ENCODE results near the gene MUC6.

The MUC6 gene

DNA sequence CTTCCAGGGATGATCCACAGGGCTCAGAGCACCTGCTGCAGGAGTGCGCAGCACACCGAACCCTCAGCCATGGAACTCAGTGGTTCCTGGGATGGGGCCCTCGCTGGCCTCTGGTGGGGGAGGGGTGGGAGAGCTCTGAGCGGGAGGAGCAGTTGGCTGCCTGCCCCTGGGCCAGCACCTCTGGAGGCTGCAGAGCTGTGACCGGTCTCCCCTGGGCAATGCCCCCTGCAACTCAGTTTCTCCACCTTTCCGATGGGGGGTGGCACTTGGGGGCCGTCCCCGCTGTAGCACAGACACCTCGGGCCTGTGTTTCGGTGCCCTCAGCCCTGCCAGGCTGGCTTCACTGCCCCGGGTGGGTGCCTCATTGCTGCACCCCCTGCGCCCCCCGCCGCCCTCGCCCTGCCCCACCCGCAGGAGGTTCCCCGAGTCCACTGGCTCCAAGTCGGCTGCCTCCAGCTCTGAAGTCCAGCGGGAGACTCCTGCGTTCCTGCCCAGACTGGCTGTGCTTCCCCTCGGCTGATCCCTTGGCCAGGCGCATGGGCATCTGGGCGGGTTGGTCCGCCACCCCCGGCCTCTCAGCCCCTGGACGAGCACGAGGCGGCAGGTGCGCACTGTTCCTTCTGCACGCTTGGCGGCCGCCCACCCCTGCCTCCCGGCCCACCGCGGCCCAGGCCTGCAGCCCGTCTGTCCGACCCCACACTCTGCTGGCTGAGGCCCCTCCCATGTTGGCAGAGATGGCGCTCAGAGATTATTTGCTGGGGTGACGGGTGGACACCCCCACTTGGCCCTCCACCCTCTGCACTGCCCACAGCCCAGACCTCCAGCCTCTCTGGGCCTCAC, 1.8 kb downstream of the MUC6 start:
- no peak for DNase-seq

DNA sequence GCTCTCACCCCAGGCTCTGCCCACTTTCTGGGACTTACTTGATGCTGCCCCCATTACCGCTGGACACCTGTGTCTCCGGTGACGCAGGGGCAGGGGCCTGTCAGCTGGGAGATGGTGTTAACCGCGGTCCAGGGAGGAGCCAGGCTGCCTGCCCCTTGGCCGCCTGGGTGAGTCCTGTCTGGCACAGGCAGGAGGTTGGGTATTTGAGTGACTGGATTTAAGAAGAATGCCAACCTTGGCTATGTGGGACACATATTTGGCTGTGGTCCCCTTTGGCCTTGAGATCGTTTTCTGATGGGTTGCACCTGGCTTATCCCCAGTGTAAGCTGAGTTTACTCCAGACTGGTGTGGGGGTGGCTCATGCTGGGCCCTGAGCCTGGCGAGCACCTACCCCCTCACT, 2.5 kb downstream of the MUC6 start:
- no peak for DNase-seq

DNA sequence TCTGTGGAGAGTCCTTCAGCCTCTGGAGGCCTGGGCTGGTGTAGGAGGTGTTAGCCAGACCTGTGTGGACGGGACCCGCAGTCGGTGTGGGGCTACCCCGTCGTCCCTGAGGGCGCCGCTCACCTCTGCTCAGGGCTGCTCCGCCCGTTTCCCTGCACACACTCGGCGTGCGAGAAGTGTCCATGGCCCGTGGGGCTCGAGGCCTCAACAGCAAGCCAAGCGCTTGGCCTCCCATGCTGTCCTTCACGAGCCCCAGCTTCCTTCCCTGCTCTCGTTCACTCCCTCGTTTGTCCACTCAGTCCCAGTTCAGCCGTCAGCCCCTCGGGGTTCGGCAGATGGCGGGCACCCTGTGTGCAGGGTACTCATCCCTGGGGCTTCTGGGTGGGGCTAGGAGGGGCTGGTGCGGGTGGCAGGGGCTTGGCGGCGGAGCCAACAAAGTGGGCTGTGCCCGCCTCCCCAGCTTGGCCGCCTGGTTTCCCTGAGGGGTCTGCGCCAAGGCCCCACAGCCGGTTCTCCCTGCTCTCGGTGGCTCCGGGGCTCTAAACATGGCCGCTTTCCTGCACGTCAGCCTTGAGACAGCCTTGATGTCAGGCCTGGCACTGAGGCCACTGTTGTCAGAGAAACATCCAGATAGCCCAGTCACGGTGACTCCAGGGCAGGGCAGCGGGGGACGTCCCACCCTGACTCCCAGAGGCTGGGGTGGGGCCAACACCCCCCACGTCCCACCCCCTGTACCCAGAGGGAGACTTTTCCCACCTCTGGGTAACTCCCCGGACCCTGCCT, 3.3 kb downstream of the MUC6 start:
- DNase-seq, result no peak

DNA sequence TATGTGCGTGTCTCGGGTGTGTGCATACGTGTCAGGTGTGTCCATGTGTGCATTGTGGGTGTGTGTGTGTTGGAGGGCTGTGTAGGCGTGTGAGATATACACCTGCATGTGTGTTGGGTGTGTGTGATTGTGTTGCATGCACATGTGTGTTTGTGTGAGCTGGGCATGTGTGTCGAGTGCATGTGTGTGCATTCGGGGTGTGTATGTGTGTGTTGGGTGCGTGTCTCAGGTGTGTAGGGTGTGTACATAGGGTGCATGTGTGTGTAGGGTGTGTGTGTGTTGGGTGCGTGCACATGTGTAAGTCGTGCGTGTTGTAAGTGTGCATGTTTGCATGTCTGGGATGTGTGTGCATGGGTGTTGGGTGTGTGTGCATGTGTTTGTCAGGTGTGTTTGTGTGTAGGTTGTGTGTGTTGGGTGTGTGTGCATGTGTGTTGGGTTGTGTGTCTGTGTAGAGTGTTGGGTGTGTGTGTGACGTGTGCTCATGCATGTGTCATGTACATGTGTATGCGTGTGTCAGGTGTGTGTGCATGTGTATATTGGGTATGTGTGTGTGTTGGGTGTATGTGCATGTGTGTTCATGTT, 4.1 kb downstream of the MUC6 start:
- no peak for DNase-seq

DNA sequence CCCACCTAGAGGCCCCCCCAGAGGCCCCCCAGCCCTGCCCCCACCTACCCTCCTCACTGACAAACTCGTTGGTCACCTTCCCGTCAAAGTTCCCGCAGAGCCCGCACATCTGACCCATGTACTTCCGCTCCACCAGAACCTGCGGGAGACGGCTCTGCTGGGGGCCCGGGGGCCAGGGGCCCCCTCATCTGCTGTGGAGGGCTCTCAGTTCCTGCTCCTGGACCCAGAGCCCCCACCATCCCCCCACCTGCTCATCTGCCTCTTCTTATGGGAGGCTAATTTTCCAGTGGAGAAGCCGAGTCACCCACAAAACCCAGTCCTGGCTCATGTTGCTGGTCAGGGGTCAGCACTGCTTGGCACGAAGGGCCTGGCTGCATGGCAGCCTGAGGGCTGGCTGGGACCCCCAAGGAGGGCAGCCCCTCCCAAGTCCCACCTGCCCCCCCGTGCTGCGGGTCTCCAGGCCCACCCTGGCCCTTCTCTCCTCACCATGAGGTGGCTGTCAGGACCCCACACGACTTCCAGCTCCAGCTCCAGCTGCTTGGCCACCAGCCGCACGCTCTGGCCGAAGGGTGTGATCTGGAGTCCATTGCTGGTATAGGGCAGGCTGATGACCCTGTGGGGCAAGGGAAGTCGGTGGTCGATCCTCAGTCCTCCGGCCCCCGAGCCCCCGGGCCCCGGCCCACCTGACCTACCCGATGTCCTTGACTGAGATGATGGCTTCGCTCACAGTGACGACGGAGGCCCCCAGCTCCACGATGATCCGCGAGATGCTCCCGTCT, 5.2 kb downstream of the MUC6 start:
- DNase-seq, result no peak

DNA sequence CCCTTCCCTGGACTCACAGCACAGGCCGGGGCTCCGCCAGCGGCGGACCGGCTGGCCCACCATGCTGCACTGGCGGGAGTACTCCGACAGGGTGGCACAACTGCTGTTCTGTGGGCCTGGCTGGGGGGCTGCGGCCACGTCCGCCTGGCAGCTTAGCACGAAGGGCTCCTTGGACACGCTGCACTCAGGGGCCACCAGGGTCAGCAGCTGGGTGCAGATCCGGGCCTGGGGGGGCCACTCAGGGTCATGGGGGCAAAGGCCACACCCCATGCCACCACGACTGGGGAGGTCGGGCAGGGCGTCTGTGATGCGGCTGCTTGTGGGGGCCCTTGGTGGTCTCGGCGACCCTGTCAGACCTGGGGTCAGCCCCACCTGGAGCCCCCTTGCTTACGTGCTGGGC, 6.0 kb downstream of the MUC6 start:
- no peak for DNase-seq

DNA sequence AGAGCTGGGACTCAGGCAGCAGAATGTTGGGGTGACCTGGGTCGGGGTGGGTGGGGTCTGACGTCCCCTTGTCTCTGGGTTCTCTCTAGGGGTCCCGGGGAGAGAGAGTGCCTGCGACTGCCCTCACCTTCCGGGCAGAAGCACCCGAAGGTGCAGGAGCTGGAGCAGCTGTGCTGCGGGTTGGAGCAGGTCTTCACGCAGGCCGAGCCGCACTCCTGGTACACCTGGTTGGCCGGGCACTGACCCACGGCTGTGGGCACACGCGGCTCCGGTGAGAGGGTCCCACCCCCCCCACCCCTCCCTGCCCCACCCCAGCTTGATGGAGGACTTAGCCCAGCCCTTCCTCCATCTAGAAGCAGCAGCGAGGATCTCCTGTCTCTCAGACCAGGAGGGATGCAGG, 6.4 kb downstream of the MUC6 start:
- DNase-seq, result no peak

DNA sequence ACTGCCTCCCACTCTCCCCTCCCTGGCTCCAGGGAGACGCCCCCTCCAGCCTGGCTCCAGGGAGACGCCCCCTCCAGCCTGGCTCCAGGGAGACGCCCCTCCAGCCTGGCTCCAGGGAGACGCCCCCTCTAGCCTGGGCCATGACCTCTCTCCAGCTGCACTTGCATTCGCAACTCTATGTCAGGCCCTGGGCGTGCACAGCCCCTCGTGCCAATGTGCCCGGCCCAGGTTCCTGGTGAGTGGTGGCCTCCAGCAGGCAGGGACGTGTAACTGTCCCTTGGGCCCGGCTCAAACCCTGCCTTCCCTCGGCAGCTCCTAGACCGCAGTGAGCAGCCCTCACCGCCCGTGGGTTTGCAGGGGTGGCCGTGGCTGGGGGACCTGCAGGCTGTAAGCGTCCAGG, 6.9 kb downstream of the MUC6 start:
- no peak for DNase-seq

DNA sequence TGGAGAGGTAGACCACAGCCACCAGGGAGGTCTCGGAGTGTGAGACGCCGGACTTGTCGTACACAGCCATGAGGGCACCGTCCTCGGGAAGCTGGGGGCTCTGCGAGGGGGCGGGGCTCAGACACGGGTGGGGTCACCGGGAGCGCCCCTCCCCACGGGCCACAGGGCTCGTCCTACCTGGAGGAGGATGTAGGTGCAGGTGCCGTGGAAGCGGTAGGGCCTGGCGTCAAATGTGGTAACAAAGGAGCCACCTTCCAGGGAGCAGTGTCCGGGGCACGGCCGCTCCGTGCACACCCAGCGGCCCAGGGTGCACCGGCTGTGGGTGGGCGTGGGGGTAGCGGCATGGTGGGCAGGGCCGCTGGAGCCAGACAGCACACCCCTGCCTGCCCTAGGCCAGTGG, 7.5 kb downstream of the MUC6 start:
- DNase-seq, result no peak

DNA sequence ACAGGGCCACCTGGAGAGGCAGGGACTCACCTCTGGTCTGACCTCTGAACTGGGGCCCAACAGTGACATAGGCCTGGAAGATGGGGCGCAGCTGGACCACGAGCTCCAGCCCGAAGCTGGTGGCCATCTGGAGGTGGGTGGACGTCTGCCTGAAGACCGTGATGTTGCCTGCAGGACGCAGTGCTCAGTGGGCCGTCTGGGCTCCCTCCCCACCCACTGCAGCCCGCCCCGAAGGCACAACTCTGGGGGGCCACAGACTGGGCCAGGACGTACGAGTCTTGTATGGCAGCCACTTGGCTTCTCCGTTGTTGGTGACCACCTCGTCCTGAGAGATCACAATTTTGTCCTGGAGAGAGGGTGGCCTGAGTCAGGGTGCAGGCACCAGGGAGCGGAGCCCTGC, 7.9 kb downstream of the MUC6 start:
- DNase-seq, result no peak

DNA sequence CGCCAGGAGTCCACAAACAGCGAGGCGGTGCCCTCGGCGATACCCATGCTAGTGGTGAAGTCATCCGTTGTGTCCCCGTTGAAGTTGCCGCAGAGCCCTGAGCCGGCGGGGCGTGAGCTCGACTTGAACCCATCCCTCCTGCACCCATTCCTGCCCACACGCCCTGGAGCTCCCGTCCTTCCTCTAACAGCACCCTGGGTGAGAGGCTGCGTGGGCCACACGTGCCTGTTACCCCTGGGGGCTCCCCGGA, 8.3 kb downstream of the MUC6 start:
- DNase-seq, result no peak

DNA sequence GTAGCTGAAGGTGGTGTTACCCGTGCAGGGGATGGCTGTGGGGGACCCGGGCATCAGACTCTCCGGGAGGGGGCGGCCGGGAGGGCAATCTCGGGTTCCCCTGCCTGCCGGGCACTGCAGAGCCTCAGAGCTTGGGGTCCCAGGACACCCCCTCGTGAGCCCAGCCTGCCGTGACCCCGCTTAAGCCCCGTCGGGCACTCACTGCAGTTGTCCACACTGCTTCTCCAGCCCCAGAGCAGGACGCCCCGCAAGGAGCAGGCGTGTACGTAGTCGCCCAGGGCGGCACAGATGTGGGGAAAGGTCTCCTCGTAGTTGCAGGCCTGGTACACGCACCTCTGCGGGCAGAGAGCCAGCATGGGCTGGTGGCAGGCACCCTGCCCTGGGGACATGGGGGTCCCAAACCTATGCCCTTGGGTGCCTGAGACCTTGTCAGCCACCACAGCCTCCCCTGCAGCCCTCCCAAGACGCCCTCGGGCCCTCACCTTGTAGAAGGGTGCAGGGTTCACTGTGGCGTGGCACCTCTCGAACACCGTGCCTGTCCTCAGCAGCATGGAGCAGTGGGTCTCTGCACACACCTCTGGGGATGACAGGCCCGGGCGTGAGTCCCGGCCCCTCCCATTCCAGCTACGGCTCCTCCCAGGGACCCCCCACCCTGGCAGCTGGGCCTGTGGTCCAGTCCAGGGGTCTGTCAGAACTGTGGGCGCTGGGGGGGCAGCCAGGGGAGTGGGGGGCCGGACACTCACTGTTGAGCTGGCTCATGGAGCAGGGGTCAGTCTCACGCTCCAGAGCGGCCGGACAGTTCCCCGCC, 8.8 kb downstream of the MUC6 start:
- no peak for DNase-seq

DNA sequence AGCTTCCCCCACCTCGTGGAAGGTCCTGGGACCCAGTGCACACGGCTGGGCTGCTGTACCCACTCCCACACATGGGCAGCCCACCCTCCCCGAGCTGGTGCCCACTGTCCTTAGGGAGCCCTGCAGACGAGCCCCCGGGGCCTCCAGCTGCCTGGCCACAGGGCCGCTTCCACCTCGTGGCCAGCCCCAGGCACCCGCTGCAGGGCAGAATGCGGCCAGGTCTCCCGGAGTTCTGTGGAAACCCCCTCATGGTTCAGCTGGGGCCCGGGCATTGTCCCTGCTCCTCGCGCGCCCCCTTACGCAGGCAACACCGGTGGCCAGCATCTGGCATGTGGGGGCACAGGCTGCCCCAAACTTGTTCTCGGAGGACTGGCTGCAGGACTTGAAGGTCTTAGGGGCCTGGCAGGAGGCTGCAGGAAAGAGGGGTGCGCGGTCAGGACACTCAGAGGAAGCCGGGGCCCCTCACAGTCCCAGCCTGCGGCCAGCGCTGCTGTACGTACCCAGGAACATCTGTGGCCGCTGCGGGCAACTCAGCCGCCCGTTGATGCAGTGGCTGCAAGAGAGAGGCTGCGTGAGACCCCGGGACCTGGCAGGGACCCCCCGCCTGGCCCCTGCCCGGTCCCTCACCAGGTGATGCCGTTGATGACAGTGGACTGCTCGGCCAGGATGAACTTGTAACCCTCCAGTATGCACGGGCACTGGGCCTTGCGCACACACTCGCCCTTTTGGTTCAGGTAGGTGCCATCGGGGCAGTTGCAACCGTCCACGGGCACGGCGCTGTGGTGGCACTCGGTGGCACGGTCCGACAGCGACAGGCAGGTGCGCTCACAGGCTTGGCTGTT, 9.7 kb downstream of the MUC6 start:
- no peak for DNase-seq

DNA sequence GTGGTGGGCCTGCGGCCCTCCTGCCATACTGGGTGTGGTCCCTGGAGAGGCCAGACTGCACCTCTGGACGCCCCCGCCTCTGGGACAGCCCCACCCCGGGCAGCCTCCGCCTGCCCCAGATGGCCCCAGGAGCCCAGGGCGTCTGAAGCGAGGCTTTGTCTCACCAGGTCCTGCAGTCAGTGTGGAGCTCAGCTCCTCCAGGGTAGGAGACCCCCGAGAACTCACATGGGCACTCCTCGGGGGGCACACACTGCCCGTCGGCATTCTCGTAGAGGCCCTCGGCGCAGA, 10.4 kb downstream of the MUC6 start:
- no peak for DNase-seq

DNA sequence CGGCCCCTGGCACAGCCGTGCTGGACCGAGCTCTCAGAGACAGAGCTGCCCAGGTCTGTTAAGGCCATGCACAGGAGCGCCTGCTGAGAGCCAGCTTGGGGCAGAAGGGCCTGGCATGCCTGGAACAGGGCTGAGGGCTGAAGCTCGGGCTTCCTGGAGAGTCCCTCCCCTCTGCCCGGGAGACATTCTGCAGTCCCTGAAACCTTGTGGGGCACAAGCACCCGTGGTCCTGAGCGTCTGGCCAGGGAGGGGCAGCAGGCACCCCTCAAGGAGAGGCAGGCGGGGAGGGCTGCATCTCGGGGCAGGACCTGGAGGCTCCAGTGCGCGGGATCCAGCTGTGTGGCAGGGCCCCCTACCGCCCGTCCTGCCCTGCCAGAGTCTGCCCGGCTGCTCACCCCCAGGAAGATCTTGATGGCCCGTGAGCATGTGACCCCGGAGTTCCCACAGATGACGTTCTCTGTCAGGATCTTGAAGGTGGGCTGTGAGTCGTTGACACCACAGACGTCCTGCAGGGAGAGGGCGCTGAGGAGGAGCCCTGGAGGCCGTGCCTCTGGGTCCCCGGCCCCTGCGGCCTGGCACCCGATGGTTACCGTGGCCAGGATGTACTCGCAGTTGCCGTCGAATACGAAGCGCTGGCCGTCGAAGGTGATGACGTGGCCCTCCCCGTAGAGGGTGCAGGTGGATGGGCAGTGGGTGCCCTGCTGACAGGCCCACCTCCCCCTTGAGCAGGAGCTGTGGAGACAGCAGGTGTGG, 10.9 kb downstream of the MUC6 start:
- DNase-seq, result no peak

DNA sequence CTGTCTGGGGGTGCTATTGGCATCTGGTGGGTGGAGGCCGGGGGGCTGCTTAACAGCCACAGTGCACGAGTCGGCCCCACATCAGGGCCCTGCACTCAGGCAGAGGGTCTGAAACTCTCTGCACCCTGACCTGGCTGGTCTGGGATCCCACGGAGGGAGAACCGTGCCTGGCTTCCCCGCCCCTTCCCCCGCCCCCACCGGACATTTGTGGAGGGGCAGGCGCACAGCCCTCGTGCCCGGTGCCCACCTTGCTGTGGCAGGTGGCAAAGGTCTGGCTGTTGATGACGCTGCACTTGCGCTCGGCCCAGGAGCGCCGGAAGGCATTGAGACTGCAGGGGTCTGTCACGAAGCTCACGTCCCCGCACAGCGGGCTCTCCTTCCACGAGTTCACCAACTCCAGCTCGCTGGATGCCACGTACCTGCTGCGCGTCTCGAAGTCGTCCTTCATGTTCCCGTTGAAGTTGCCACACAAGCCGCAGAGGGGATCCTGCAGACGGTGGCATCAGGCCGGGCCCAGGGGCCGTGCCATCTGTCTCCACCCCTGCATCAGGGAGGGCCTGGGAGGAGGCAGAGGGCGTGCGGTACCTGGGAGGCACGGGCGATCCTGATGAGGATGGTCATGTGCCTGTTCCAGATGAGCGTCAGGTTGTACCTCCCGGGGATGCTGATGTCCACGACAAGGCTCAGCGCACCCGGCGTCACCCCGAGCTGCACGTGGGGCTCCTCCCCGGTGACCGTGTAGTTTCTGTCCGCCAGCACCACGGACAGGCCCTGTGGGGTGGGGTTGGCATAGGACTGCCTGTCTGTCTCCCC, 11.7 kb downstream of the MUC6 start:
- no peak for DNase-seq

DNA sequence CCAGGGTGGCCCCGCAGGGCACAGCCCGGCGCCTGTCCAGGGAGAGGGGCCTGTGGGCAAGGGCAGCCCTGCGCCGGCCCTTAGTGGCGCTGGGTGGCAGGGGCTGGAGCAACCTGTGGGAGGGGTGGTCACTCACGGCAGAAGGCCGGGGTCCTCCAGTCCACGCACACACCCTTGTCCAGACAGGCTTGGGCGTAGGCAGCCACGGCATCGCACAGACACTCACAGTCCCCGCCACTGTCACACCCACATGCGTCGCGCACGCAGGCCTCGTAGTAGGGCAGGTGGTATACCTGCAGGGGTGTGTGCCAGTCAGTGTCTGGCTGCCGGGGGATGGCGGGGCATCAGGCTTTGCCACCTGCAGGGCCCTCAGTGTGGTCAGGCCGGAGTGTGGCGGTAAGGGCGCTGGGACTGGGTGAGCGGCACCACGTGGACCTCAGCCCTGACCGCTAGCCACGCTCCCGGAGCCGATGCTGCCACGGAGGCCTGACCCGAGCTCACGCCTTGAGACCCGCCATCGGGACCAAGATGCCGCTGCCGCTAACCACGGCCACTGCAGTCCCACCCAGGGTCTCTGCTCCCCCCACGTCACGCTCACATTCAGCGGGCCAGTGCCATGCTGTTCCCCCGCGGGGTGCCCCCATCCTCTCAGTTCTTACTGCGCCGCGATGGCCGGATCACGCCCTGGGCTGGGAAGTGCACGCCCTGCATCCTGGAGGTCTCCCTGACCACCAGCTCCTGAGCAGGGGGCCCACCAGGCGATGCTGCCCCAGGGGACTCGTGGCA, 12.5 kb downstream of the MUC6 start:
- DNase-seq, result no peak

DNA sequence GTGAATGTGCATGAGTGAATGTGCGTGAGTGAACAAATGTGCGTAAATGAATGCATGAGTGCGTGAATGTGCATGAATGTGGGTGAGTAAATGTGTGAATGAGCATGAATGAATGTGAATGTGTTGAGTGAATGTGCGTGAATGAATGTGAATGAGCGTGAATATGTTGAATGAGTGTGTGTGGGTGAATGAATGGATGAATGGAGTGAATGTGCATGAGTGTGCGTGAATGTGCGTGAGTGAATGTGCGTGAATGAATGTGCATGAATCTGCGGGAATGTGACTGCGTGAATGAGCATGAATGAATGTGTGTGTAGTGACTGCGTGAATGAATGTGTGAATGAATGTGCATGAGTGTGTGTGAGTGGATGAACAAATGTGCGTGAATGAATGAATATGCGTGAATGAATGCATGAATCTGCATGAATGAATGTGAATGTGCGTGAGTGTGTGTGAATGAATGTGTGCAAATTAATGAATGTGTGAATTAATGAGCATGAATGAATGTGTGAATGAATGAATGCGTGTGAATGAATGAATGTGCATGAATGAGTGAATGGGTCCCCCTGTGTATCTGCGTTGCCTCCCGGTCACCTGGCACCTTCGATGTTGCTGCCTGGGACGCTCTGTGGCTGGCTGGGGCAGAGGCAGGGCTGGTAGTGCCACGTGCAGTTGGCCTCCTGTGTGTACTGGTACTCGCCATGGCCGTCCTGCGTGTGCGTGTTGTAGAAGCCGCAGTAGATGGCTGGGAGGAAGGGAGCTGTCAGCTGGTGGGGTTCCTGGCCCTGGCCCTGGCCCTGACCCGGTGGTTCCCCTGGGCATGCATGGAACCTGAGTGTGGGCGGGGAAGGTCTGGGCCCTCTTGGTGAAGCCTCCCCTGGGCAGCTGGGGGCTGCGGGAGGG, 13.4 kb downstream of the MUC6 start:
- DNase-seq, result no peak

Data from EL (cell line).